ENCODE measurements around the gene UNC79.

Gene UNC79

GRCh38 chr14:93712838-93713724 is 282.3 kb downstream of the UNC79 start:
- no peak for DNase-seq

- DNase-seq = no peak
Measured at GRCh38 chr14:93713726-93714405, 283.1 kb downstream of the UNC79 start.

GRCh38 chr14:93714605-93715004 is 283.9 kb downstream of the UNC79 start:
- DNase-seq = no peak

DNA sequence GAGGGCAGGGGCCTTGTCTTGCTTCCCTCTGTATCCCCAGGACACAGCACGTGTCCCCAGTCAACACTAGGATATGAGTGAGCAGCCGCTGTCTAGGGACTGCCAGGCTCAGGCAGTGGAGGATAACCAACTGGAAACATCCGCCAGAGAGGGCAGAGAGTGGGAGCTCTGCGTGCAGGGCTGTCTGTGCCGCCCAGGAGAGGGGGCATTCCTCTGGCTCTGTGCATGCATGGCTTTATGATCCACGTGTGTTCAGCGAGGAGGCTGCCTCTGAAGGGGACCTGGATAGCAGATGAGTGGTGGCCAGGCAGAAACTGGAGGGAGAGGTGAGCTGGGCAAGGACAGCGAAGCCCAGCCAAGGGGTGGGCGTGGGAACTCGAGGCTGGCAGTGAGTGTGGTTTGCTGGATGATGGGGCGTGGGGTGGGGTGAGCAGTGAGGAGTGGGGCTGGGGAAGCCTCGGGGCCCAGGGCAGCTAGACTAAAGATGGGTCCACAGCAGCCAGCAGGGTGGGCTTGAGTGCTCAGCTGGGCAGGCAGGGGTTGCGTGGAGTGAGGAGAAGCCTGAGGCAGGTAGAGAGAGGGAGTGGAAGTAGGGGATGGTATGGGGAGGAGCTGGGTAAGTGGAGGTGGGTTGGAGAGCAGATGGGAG is 284.7 kb downstream of the UNC79 start:
- no peak for DNase-seq

DNA sequence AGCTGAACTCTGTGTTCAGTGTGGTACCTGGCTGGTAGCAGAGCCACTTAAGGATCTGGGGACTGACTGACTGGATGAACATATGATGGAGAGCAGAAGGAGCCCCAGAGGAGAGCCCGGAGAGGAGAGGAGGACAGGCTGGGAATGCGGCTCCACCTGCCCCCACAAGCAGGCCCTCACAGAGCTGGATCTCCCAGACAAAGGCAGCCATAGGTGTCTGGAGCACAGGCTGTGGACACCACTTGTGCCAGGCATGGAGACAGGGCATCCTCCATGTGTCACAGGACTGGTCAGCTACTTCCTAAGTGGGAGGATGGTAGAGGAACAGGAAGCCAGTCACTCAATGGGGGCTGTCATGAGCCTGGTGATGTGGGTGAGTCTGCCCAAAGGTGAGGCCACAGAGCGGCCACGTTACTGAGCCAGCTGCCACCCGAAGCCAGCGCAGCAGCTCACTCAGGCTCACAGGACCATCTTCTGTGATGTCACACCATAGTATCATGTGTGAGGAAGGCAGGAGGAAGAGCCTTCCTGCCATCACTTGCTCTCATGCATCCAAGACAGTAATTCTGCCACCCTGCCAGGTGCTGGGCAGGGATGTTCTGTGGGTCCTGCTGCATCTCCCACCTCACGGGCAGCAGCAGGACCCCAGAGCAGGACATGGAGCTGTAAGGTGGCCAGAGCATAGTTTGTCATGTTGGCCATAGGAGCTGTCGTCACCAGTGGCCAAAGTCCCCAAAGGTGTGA is 285.4 kb downstream of the UNC79 start:
- DNase-seq = no peak

DNA sequence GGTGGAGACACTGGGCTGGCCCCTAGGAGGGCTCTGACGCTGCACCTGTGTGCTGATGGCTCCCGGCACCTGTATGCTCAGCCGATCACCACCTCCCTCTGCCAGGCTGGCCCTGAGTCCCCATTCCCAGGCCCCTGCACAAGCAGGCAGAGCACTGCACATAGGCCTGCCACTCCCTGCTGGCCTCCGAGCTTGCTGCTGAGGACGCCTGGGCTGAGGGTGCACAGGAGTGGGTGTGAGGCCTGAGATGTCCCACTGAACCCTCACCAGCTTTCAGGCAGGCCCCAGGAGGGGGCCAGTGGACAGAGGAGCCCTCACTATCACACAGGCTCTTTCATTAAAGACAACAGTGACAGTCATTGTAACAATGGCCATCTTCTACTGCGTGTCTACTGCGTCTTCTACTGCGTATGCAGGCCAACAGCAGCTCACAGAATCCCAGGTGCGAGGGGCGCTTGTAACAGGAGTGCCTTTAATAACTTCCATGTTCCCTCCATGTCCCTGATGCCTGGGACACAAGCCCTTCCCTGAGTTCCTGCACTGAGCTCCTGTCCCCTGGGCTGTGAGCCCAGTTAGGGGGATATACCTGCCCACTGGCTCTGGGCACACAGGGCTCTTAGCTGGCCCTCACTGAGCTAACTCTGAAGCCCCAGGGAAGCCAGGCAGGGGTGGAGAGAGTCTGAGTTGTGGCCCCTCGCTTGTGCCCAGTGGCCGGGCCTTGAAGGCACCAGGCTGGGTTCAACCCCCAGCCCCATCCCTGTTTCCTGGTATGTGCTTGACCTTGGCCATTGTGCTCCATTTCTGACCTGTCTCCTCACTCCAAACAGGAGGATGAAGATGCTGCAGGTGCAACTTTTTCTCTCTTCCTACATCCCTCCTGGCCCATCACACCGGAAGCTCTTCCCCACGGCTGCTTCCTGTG is 286.3 kb downstream of the UNC79 start:
- DNase-seq = no peak

- no peak for DNase-seq
Measured at GRCh38 chr14:93717668-93718320, 287.1 kb downstream of the UNC79 start.

DNA sequence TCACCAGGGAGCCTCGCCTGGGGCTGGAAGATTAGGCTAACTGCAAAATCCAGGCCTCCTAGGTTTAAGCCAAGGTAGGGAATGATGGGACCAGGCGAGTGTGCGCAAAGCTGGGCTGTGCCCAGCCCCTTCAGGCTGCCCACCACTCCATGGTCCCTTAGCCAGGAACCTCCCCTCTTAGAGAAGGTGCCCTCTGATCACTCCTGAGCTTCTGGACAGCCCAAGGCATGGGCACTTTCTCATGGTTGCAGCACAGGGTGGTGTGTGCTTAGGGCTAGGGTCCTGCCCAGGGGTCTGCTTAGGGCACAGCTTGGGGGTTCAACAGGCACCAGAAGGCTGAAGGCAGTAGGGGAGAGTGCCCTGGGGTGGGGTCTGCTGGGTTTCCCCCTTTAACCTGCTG is 288.5 kb downstream of the UNC79 start:
- no peak for DNase-seq

GRCh38 chr14:93720076-93720815 is 289.5 kb downstream of the UNC79 start:
- DNase-seq = no peak

DNA sequence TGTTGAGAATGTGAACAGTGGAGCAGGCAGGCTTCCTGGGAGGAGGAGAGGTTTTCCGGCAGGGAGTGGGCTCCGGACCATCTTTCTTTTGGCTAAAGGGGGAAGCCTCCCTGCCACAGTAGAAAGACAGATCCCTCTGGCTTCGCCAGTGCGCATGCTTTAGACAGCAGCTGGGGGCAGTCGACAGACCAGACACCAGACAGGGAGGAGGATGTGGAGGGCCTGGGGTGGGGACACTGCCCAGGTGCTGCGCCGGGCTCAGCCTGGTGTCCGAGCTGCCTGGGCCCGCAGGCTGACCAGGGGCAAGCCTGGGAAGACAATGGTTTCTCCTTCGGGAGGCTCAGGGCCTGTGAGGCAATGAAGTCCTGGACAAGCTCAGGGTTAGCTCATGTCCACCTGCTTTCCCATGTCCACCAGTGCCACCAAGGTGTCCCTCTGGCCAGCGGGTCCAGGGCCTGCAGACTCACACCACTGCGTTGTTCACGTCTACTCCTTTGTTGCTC is 290.3 kb downstream of the UNC79 start:
- DNase-seq = no peak

GRCh38 chr14:93723001-93723400 is 292.3 kb downstream of the UNC79 start:
- no peak for DNase-seq

GRCh38 chr14:93725002-93725582 is 294.4 kb downstream of the UNC79 start:
- no peak for DNase-seq

- no peak for DNase-seq
Measured at GRCh38 chr14:93725993-93726392, 295.3 kb downstream of the UNC79 start.

GRCh38 chr14:93727039-93727740 is 296.5 kb downstream of the UNC79 start:
- DNase-seq = no peak

GRCh38 chr14:93727917-93728650 is 297.3 kb downstream of the UNC79 start:
- DNase-seq = no peak

DNA sequence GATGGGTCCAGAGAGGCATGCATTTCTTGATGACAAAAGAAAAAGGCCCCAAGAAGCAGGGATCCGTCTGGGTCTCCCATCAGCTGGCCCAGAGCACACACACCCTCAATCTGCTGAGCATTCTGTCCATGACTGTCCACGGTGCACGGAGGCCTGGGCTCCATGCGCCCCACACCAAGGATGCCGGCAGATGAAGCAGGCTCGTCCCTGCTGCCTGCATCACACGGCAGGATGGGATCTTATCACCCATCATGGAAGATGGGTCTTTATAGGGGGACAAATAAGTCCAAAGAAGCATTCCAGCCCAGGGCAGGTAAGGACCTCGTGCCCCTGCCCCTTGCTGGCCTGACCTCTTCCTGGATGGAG is 297.9 kb downstream of the UNC79 start:
- DNase-seq = no peak

DNA sequence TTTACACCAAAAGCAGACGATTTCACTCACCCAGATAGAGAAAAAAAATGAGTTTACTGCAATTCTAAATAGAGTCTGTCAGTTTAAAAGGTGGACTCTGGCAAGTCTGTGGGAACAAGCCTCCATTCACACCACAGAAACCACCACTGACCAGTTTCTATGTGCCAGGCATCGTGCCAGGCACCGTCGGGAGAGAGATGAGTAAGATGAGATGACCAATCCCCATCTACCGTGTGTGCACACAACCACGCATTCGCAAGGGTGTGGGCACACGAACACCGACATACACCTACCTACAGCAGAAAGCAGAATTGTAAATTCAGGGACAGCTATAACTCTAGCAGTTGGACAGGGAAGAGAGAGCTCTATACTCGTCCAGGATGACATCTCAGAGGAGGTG is 299.3 kb downstream of the UNC79 start:
- no peak for DNase-seq

DNA sequence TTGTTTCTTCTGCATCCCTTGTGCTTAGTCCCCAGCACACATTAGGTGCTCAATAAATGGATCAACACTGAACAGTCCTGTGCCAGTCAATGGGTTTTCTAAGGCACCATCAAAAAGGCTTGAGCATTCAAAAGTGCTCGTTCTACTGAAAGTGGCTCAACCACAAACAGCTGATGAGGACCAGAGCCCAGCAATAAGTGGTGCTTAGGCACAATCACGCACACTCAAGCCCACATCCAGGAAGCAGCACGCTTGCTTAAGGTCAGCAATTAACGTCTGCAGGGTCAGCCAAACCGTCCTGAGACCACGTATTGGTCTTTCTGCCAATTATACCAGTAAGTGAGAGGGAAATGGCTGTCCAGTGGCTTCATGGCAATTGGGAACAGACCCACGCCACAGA is 301.0 kb downstream of the UNC79 start:
- no peak for DNase-seq

DNA sequence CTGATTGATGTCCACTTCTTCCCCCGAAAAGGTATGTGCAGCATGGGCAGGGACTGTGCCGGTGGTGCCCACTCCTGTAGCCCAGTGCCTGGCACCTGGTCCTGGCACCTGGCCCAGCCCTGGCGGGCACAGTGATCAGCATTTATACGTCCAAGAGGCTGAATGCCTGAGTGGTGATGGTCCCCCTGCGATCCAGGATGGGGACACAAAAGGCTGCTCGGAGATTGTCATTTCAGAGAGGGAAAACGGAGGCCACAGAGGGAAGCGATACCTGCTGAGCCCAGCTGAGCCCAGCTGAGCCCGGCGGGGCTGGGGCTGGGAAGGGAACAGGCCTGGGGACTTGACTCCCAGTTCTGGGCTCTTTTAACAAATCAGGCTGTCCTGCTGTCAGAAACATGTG is 301.8 kb downstream of the UNC79 start:
- DNase-seq = no peak

All from SHP77 treated with DMSO at 0.1 percent for 48 hours (cell line).